Measurements from ENCODE around the gene NAGLU.

NAGLU gene

GRCh38 chr17:42536048-42536371 is at the start of gene NAGLU:
Gene NAGLU, plus strand, starts transcription at chr17:42536241. Its CDS starts 32 bp downstream, at chr17:42536273.
- DNase-seq = peak; percentile 57 to 98 (median 92)

- no peak for DNase-seq
These were observed 48.0 kb upstream of the NAGLU start for GRCh38 chr17:42488032-42488431.

GRCh38 chr17:42493319-42493718 is 42.7 kb upstream of the NAGLU start:
- DNase-seq = no peak

- no peak for DNase-seq
These were observed 41.4 kb upstream of the NAGLU start for GRCh38 chr17:42494673-42495072.

GRCh38 chr17:42498828-42499227 is 37.2 kb upstream of the NAGLU start:
- no peak for DNase-seq

- DNase-seq = no peak
These were observed 34.0 kb upstream of the NAGLU start for GRCh38 chr17:42502091-42502490.

- DNase-seq = no peak
These were observed 33.1 kb upstream of the NAGLU start for GRCh38 chr17:42502926-42503325.

GRCh38 chr17:42507671-42508070 is 28.4 kb upstream of the NAGLU start:
- no peak for DNase-seq

GRCh38 chr17:42508426-42509165 is 27.4 kb upstream of the NAGLU start:
- no peak for DNase-seq

GRCh38 chr17:42509409-42509808 is 26.6 kb upstream of the NAGLU start:
- no peak for DNase-seq

GRCh38 chr17:42509841-42510240 is 26.2 kb upstream of the NAGLU start:
- DNase-seq = no peak

- no peak for DNase-seq
These were observed 23.8 kb upstream of the NAGLU start for GRCh38 chr17:42512246-42512645.

- DNase-seq = no peak
These were observed 23.2 kb upstream of the NAGLU start for GRCh38 chr17:42512733-42513251.

GRCh38 chr17:42513686-42514085 is 22.4 kb upstream of the NAGLU start:
- DNase-seq = no peak

GRCh38 chr17:42514279-42514678 is 21.8 kb upstream of the NAGLU start:
- no peak for DNase-seq

- no peak for DNase-seq
These were observed 21.2 kb upstream of the NAGLU start for GRCh38 chr17:42514867-42515266.

GRCh38 chr17:42517516-42517915 is 18.5 kb upstream of the NAGLU start:
- DNase-seq = peak in 12 of 14 donors; percentile 18 to 77 (median 60)

GRCh38 chr17:42518046-42518754 is 17.8 kb upstream of the NAGLU start:
- DNase-seq = peak in 9 of 14 donors; percentile 19 to 74 (median 37)

GRCh38 chr17:42518755-42519545 is 17.1 kb upstream of the NAGLU start:
- DNase-seq = no peak

- DNase-seq = peak in 12 of 14 donors; percentile 10 to 84 (median 66)
These were observed 16.2 kb upstream of the NAGLU start for GRCh38 chr17:42519546-42520491.

- DNase-seq = no peak
These were observed 15.5 kb upstream of the NAGLU start for GRCh38 chr17:42520540-42520951.

- DNase-seq = peak in 1 of 14 donors; percentile 17
These were observed 15.0 kb upstream of the NAGLU start for GRCh38 chr17:42521036-42521435.

All from C1 segment of cervical spinal cord (tissue), 14 donors.